NCI-H1417 (cell line): ENCODE results near the gene SLC22A4.

Experiments used
- DNase-seq, 3 experiments: peaks; one replicate each; lab custom pipeline; 2025; lab: John Stamatoyannopoulos, UW

Gene SLC22A4

GRCh38 chr5:132262882-132263547 lies 31.2 kb upstream of the SLC22A4 start:
- no peak for DNase-seq

GRCh38 chr5:132263548-132264261 lies 30.5 kb upstream of the SLC22A4 start:
- DNase-seq: no peak

GRCh38 chr5:132264546-132265335 lies 29.5 kb upstream of the SLC22A4 start:
- no peak for DNase-seq

GRCh38 chr5:132265336-132266030 lies 28.7 kb upstream of the SLC22A4 start:
- DNase-seq: peak in 2 of 3 experiments; percentile 4 to 46

- no peak for DNase-seq
Measured at GRCh38 chr5:132266031-132266835, 28.0 kb upstream of the SLC22A4 start.

GRCh38 chr5:132266836-132267160 lies 27.4 kb upstream of the SLC22A4 start:
- DNase-seq: no peak

- no peak for DNase-seq
Measured at GRCh38 chr5:132267166-132267739, 26.9 kb upstream of the SLC22A4 start.

- DNase-seq: no peak
Measured at GRCh38 chr5:132267931-132268768, 26.0 kb upstream of the SLC22A4 start.

- DNase-seq: no peak
Measured at GRCh38 chr5:132268769-132269551, 25.2 kb upstream of the SLC22A4 start.

- DNase-seq: no peak
Measured at GRCh38 chr5:132269635-132270334, 24.4 kb upstream of the SLC22A4 start.

GRCh38 chr5:132270335-132270665 lies 23.9 kb upstream of the SLC22A4 start:
- DNase-seq: no peak

- no peak for DNase-seq
Measured at GRCh38 chr5:132270706-132271105, 23.5 kb upstream of the SLC22A4 start.

GRCh38 chr5:132271251-132272246 lies 22.6 kb upstream of the SLC22A4 start:
- no peak for DNase-seq

GRCh38 chr5:132272311-132273210 lies 21.6 kb upstream of the SLC22A4 start:
- peak; percentile 31 to 58 (median 36) for DNase-seq

GRCh38 chr5:132273631-132274030 lies 20.6 kb upstream of the SLC22A4 start:
- no peak for DNase-seq

- no peak for DNase-seq
Measured at GRCh38 chr5:132274050-132274792, 20.0 kb upstream of the SLC22A4 start.
